GM19035 (cell line): Measurements from ENCODE around the gene PLCH2.
A peak's percentile ranks its signal among the peaks of the same experiment; 100 is the strongest.

Experiments
- ATAC-seq: cut with Tn5 transposase; IDR thresholded peaks from one replicate; pipeline ENCODE4 v1.9.1; 2021; ENCODE audit not compliant: unreplicated experiment

Gene PLCH2

GRCh38 chr1:2510366-2511155 is 34.5 kb downstream of the PLCH2 start:
- no peak for ATAC-seq

- ATAC-seq: no peak
Measured at GRCh38 chr1:2512862-2513421, 36.9 kb downstream of the PLCH2 start.

GRCh38 chr1:2513939-2514652 is 38.0 kb downstream of the PLCH2 start:
- ATAC-seq: no peak

DNA sequence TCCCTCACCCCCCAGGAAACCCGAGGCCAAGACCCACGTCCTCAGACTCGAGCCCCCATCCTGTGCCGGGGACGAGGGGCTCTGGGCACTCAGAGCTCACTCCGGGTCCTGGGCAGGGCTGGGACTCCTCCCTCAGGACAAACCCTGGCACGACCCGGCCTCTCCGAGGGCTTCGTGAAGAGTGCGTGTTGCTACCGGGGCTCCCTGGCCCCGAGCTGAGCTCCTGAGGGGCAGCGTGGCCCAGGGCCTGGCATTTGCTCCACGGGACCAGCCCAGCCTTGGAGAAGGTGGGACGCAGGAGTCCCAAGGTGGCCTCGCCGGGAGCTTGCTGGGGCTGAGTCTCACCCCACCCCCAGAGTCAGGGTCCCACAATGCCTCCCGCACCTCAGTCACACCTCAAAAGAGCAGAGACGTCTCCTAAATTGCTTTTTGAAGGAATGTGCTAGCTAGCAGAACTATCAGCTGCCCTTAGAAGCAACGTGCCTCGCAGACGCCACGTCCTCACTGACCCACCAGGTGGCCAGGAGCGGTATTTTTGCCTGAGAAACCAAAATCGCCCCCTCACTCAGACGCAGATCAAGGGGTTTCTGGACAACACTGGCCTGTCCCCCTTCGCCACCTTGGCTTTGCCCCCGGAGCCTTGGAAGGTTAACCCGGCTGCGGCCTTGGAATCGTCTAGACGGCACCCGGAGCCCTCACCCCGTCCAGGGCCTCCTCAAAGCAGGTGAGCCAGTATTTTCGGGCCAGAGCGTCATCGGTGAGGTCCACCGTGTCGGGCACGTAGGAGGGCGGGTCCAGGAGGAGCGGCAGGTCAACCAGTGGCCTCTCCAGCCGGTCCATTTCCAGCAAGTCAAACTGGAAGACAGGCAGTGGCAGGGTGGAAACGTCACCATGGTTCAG is 39.0 kb downstream of the PLCH2 start:
- no peak for ATAC-seq

DNA sequence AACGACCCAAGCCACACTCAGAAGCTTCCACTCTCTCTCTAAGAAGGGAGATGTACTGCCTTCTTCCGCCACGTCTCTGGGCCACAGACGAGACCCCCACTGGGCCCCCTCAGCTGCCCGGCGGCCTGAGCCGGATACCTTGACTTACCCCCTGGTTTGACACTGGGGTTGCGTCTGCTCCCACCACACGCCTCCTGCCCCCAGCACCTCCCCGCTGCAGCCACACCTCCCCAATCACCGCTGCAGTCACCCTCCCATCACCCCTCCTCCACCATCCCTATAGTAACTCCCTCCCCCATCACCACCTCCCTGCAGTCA is 39.6 kb downstream of the PLCH2 start:
- no peak for ATAC-seq

DNA sequence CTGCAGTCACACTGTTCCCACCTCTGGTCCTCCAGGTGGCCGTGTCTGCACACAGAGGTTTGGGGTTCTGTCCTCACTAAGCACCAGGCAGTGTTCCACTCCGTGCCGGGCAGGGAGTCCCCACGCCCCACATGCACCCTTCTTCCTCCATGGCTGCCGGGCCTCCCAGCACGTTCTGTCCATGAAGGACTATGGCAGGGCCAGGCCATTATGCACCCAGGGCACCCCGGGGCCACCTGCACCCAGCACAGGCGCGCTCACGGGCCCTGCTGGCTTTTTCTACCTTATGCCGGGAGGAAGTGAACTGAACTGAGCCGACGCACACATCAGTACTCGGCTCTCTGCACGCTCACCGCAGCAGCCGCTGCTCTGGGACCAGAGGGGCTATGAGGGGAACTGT is 40.0 kb downstream of the PLCH2 start:
- no peak for ATAC-seq

DNA sequence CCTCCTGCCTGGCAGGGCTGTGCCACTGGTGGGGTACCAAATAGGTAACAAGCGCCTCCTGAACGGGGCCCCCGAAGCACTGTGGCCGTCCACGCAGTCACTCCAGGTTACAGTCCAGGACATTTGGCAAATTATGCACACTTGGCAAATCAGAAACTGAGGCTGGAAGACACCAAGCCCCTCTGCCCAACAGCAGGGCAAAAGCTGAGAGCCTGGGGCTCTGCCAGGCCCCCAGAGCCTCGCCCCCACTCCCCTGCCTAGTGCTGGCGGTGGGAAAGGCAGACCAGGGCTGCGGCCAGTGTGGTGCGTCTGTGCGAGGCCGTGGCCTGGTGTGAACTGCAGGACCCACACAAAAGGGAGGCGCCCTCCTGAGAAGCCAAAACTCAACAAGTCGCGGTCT is 40.9 kb downstream of the PLCH2 start:
- no peak for ATAC-seq

- ATAC-seq: no peak
Measured at GRCh38 chr1:2517966-2518365, 41.9 kb downstream of the PLCH2 start.

- ATAC-seq: no peak
Measured at GRCh38 chr1:2518528-2518927, 42.4 kb downstream of the PLCH2 start.

DNA sequence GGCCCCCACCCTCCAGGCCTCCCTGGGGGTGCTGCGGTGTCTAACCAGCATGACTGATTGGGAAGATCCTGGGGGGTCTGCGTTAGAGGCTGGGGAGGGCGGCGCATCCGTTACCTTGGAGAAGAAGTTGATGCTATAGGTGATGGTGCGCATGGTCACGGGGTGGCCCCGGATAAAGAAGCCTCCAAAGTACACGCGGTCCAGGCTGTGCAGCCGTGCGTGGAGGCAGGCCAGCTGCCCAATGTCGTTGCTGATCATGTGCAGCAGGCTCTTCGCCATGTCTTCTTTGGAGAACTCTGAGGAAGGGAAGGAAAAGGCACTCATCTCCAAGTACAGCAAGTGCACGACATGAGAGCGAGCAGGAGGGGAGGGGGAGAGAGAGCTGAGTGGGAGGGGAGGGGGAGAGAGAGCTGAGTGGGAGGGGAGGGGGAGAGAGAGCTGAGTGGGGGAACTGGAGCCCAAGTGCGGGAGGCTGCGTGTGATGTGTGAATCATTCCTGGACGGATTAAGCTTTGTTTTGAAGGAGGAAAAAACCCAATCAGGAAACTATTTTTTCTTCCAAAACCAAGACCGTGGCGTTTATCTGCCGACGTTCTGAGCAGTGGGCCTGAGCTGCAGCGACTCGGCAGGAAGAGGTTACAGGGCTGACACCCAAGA is 43.1 kb downstream of the PLCH2 start:
- ATAC-seq: no peak

DNA sequence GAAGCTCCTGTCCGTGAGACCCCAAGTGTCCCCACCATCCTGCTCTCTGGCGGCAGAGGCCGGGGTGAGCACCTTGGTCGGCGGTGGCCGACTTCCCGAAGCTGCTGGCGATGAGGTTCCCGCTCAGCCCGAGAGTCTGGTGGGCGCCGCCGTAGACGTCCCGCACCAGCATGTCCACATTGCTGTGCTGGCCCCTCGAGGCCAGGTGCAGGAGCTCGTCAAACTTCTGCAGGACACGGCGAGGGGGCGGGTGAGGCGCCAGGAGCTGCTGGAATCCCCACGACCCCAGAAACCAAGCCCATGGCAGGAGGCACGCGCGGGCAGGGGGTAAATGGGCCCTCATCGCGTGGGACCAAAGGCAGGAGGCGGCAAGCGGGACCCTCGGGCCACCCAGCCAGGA is 43.6 kb downstream of the PLCH2 start:
- no peak for ATAC-seq

GRCh38 chr1:2520206-2520605 is 44.1 kb downstream of the PLCH2 start:
- no peak for ATAC-seq

DNA sequence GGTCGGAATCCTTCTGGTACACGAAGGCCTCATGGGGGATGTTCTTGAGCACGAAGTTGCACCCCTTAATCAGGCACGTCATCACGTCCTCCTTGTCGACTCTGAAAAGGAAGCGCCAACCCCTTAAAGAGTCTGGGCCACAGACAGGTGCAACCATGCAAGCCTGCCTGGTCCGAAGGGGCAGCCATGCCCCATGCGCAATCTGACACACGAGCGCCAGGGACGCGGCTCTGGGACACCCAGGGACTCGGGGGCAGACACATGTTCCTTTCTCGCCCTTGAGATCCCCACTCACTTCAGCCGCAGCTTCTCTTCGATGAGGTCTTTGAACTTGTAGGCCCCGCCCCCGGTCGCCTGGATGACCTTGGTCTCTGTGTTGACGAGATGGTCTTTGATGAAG is 44.7 kb downstream of the PLCH2 start:
- no peak for ATAC-seq

- ATAC-seq: no peak
Measured at GRCh38 chr1:2522230-2522629, 46.1 kb downstream of the PLCH2 start.

- no peak for ATAC-seq
Measured at GRCh38 chr1:2523191-2523890, 47.3 kb downstream of the PLCH2 start.

- no peak for ATAC-seq
Measured at GRCh38 chr1:2523891-2524609, 48.0 kb downstream of the PLCH2 start.

DNA sequence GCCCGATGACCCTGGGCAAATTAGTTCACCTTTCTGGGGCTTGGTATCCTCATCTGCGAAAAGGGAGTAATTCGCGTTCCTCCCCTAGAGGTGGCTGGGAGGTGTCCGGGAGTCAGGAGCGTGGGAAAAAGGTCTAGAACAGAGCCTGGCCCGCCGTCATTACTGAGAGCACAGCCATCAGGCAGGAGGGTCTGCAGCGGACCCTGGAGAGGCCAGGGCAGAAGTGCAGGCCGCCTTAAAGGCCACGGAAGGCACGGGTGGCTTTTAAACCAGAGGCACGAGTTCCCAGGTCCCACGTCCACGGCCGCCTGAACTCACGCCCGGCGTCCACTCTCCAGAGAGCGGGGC is 49.5 kb downstream of the PLCH2 start:
- no peak for ATAC-seq

- ATAC-seq: peak; percentile 83
Measured at GRCh38 chr1:2525920-2526823, 50.1 kb downstream of the PLCH2 start, which contains the start of gene PANK4. TSS of gene PANK4 (minus strand) at chr1:2526596. CDS start at chr1:2526587, 9 bp downstream.
